ENCODE measurements around the gene PER2. TPM values are rescaled to one million over a fixed set of nuclear protein-coding genes. Genes with fewer than 3 reads are reported as not detected.
"Not testable (repeated sequence)": the region's sequence is repeated elsewhere in the genome, so short reads cannot be mapped to it uniquely, and the experiment has no call there.

The PER2 gene
- total and polyA plus RNA-seq, 2 of the 13 experiments (the other 11 are each of a cell fraction or from before 2014, with no cell fraction given), result 5.1 to 9.4 TPM

DNA sequence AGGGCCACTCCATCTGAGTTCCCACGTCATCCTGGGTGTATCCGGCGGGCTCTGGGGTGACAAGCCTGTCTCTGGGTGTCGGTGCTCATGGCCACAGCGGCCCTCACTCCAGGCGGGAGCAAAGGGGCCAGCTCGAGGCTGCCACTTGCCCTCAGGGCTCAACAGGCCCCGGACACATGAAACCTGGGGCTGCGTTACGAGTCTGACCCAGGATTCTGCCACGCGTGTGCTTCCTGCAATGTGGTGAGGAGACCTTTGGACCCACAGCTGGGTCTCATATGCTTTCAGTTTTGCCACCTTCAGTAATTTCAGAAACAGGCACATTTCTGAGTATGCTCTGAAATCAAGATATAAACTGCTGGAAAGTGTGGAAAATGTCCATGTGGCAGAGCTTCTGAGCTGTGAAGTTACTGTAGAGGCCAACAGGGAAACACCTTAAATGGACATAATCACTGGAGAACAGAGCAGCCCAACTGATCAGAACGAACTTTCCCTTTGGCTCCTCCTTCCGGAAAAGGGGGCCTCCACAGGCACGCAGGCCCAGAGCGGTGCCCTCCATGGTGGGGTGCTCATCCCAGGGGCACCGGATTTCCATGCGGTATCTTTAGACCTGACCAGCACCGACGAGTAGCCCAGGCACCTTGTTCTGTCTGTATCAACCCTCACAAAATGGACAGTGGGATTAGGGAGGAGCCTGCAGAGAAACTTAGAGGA is 14.1 kb downstream of the PER2 start (continued):
- TF ChIP-seq, protein P1, sequence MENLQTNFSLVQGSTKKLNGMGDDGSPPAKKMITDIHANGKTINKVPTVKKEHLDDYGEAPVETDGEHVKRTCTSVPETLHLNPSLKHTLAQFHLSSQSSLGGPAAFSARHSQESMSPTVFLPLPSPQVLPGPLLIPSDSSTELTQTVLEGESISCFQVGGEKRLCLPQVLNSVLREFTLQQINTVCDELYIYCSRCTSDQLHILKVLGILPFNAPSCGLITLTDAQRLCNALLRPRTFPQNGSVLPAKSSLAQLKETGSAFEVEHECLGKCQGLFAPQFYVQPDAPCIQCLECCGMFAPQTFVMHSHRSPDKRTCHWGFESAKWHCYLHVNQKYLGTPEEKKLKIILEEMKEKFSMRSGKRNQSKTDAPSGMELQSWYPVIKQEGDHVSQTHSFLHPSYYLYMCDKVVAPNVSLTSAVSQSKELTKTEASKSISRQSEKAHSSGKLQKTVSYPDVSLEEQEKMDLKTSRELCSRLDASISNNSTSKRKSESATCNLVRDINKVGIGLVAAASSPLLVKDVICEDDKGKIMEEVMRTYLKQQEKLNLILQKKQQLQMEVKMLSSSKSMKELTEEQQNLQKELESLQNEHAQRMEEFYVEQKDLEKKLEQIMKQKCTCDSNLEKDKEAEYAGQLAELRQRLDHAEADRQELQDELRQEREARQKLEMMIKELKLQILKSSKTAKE (CRISPR knock-in tag; IDR thresholded peaks at IDR 0.05; ENCODE audit: borderline replicate concordance), result no peak
- peak; percentile 44 for TF ChIP-seq HNF4G (IDR thresholded peaks at IDR 0.05; ENCODE audit: borderline replicate concordance, low read depth, low read length)
- no peak for TF ChIP-seq HNF4G (CRISPR knock-in tag; IDR thresholded peaks at IDR 0.05; ENCODE audit: borderline replicate concordance, low read depth)

DNA sequence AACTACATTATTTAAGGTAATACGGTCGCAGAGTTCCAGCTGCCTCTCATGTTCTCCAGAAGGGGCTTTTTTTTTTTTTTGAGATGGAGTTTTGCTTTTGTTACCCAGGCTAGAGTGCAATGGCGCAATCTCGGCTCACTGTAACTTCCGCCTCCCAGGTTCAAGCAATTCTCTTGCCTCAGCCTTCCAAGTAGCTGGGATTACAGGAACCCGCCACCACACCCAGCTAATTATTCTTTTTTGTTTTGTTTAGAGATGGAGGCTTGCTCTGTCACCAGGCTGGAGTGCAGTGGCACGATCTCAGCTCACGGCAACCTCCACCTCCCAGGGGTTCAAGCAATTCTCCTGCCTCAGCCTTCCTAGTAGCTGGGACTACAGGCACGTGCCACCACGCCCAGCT is 15.0 kb downstream of the PER2 start:
- H3K27ac ChIP-seq (ENCODE audit: extremely low read length, insufficient read depth, low read length); H3K9me3 ChIP-seq (ENCODE audit: low read length); H3K4me2 ChIP-seq (ENCODE audit: low read depth, low read length); FAIRE-seq; BruUV-seq (replicated peaks); H2AFZ ChIP-seq (ENCODE audit: low read length); H3K4me3 ChIP-seq (replicated peaks in 1 of 3; ENCODE audit: insufficient read depth in 1 of 3, low read depth in 2 of 3, low read length in 3 of 3); DNase-seq (ENCODE audit: low spot score); CTCF ChIA-PET (ENCODE audit: low intra/inter-chr PET ratio, low total read pairs); H3K27me3 ChIP-seq (ENCODE audit: control insufficient read depth in 1 of 2, insufficient read depth in 2 of 2, low read length in 2 of 2); H4K20me1 ChIP-seq (ENCODE audit: insufficient read depth, low read length); H3K9ac ChIP-seq (ENCODE audit: insufficient read depth, low read depth, low read length); in situ Hi-C loops (cut with HindIII; ENCODE audit: extremely low pct_ligation_motif_present, low pct_unique_long_range_greater_than_20kb); intact Hi-C loops (cut with micrococcal nuclease; ENCODE audit: unreplicated experiment); ATAC-seq: not testable (repeated sequence)
- Histone ChIP-seq H3K4me1 (ENCODE audit: insufficient read depth, low read length) (peaks cover 27% of the 10 kb centered on the region), H3K79me2 (ENCODE audit: insufficient read depth, low read length) (peaks cover 10% of the 10 kb centered on the region), H3K36me3 (replicated peaks in 1 of 2; ENCODE audit: control insufficient read depth in 1 of 2, insufficient read depth in 2 of 2, low read length in 2 of 2) (peaks cover 49 to 89% of the 10 kb centered on the region in 2 experiments)
- WGBS (ENCODE audit: low lambda C conversion rate), result 97% methylated on average over 10 of the region's 10 CpGs
- POLR2A ChIA-PET, result interaction anchor here (1.0 to 1.1 kb wide), 2 partner anchors 10 to 12 kb away, joined by 3 read pairs; no protein-coding TSS in a partner anchor
